ENCODE results near the gene TMEM164. TPM values are rescaled to one million over a fixed set of nuclear protein-coding genes. Genes with fewer than 3 reads are reported as not detected.

Gene TMEM164
- 8.9 TPM for polyA plus RNA-seq (2012; ENCODE audit: insufficient read depth, insufficient read length, low read depth)

DNA sequence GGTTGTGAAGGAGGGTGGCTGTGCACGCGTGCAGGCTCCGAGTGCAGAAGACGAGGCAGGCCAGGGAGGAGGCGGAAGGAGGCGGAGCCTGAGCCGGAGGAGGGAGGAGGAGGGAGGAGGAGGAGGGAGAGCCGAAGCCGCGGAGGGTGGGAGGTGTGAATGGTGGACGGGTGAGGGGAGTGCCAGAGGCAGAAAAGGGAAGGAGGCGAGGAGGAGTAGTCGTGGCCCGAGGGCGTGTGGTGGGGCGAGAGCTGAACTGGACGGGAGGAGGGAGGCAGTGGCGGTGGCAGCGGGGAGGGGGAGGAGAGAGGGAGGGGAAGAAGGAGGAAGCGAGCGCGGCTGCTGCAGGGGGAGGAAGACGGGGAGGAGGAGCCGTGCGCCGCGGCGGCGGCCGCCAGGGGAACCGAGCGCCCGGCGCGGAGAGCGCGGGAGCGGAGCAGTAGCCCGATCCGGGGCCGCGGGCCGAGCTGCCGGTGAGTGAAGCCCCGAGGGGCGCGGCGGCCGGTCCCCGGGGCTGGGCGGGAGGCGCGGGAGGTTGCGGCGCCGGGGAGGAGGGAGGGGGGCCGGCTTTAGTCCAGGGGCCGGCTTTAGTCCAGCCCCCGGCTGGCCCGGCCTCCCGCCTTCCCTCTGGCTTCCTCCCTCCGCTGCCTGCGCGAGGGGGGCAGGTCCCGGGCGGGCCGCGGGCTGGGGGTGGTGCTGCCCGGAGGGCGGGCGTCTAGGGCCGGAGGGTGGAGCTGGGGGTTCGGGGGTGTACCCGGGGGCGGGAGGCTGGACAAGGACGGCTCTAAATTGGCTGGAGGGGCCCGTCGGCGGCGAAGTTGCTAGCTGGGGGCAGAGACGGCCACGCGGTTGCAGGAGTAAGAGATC lies at the start of gene TMEM164:
Gene TMEM164 (plus strand): TSS at position 815 of the 867 bp plus-strand sequence. CDS start 661 bp downstream, outside the sequence.
- Histone ChIP-seq H3K27me3 (no peaks in the 10 kb centered on the region), H3K36me3 (no peaks in the 10 kb centered on the region), H3K9me3 (no peaks in the 10 kb centered on the region), H3K4me3 (ENCODE audit: low read depth, low read length) (peak within 1 kb of the TSS; percentile 63), H3K4me1 (no peaks in the 10 kb centered on the region)
- DNase-seq: peak; percentile 81
- TF ChIP-seq, protein P1, sequence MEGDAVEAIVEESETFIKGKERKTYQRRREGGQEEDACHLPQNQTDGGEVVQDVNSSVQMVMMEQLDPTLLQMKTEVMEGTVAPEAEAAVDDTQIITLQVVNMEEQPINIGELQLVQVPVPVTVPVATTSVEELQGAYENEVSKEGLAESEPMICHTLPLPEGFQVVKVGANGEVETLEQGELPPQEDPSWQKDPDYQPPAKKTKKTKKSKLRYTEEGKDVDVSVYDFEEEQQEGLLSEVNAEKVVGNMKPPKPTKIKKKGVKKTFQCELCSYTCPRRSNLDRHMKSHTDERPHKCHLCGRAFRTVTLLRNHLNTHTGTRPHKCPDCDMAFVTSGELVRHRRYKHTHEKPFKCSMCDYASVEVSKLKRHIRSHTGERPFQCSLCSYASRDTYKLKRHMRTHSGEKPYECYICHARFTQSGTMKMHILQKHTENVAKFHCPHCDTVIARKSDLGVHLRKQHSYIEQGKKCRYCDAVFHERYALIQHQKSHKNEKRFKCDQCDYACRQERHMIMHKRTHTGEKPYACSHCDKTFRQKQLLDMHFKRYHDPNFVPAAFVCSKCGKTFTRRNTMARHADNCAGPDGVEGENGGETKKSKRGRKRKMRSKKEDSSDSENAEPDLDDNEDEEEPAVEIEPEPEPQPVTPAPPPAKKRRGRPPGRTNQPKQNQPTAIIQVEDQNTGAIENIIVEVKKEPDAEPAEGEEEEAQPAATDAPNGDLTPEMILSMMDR (IDR thresholded peaks at IDR 0.05; ENCODE audit: low read depth, low read length): no peak

- DNase-seq: no peak
- Histone ChIP-seq H3K27me3 (no peaks in the 10 kb centered on the region), H3K4me1 (no peaks in the 10 kb centered on the region), H3K36me3 (no peaks in the 10 kb centered on the region), H3K4me3 (ENCODE audit: low read depth, low read length) (no peak overlapping the region), H3K9me3 (no peaks in the 10 kb centered on the region)
- TF ChIP-seq, protein P1 (IDR thresholded peaks at IDR 0.05; ENCODE audit: low read depth, low read length): no peak
Observed at GRCh38 chrX:109954333-109954732, 48.6 kb upstream of the TMEM164 start.

GRCh38 chrX:109954955-109955354 lies 48.0 kb upstream of the TMEM164 start:
- Histone ChIP-seq H3K27me3 (no peaks in the 10 kb centered on the region), H3K4me3 (ENCODE audit: low read depth, low read length) (no peak overlapping the region), H3K9me3 (no peaks in the 10 kb centered on the region), H3K36me3 (no peaks in the 10 kb centered on the region), H3K4me1 (no peaks in the 10 kb centered on the region)
- no peak for DNase-seq
- TF ChIP-seq, protein P1 (IDR thresholded peaks at IDR 0.05; ENCODE audit: low read depth, low read length): no peak

DNA sequence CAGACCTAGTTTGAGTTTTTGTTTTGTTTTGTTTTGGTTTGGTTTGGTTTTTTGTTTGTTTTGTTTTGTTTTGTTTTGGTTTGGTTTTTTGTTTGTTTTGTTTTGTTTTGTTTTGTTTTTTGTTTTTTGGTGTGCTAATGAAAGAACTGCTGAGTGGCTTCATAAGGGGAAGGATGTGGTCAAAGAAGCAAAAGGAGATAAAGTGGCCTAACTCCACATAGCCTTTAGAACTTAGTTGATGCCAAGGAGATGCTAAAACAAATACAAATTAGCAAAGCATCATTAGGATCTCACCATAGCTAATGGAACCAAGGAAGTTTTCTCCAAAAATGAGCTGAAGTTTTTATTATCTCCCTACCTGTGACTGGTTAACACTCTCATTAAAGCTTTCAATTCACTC lies 44.6 kb upstream of the TMEM164 start:
- DNase-seq: no peak
- TF ChIP-seq, protein P1 (IDR thresholded peaks at IDR 0.05; ENCODE audit: low read depth, low read length): no peak
- no peaks in the 10 kb centered on the region for H3K27me3 ChIP-seq

DNA sequence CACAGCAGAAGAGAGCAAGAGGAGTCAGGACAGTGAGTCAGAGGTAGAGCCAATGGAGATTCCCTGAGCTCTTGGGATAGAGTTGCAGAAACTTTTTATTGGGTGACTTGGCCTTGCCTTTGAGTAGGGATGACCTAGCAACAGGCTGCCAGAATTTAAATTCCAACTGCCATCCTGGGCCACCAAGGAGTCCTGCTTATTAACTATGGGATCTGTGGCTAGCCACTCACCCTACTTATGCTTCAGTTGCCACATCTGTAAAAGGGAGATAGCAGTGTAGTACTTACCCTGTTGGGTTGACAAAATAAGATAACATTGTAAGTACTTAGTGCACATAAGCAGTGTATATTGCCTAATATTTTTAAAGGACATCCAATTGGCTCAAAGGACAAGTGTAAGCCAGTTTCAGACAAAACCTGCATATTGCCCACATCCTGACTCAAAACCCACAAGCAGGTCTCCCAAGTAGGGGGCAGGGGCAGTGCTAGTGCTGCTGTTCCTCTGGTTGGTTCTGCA lies 43.5 kb upstream of the TMEM164 start:
- Histone ChIP-seq H3K4me3 (ENCODE audit: low read depth, low read length) (no peak overlapping the region), H3K4me1 (no peaks in the 10 kb centered on the region), H3K36me3 (no peaks in the 10 kb centered on the region), H3K27me3 (no peaks in the 10 kb centered on the region), H3K9me3 (no peaks in the 10 kb centered on the region)
- DNase-seq: no peak
- TF ChIP-seq, protein P1 (IDR thresholded peaks at IDR 0.05; ENCODE audit: low read depth, low read length): no peak

More for the DNA sequence above, 44.6 kb upstream of the TMEM164 start:
- H3K4me1 ChIP-seq: no peaks in the 10 kb centered on the region
- no peak overlapping the region for H3K4me3 ChIP-seq (ENCODE audit: low read depth, low read length)
- H3K9me3 ChIP-seq: no peaks in the 10 kb centered on the region
- no peaks in the 10 kb centered on the region for H3K36me3 ChIP-seq

GRCh38 chrX:109964390-109964789 lies 38.5 kb upstream of the TMEM164 start:
- Histone ChIP-seq H3K36me3 (no peaks in the 10 kb centered on the region), H3K4me1 (no peaks in the 10 kb centered on the region), H3K9me3 (no peaks in the 10 kb centered on the region), H3K27me3 (no peaks in the 10 kb centered on the region), H3K4me3 (ENCODE audit: low read depth, low read length) (no peak overlapping the region)
- TF ChIP-seq, protein P1 (IDR thresholded peaks at IDR 0.05; ENCODE audit: low read depth, low read length): no peak
- DNase-seq: no peak
